ENCODE measurements around the gene GP1BA. TPM values are rescaled to one million over a fixed set of nuclear protein-coding genes. Genes with fewer than 3 reads are reported as not detected.

Gene GP1BA
- total and polyA plus RNA-seq, 2 donors (not counting 1 experiment from before 2014, with no cell fraction given): not detected

DNA sequence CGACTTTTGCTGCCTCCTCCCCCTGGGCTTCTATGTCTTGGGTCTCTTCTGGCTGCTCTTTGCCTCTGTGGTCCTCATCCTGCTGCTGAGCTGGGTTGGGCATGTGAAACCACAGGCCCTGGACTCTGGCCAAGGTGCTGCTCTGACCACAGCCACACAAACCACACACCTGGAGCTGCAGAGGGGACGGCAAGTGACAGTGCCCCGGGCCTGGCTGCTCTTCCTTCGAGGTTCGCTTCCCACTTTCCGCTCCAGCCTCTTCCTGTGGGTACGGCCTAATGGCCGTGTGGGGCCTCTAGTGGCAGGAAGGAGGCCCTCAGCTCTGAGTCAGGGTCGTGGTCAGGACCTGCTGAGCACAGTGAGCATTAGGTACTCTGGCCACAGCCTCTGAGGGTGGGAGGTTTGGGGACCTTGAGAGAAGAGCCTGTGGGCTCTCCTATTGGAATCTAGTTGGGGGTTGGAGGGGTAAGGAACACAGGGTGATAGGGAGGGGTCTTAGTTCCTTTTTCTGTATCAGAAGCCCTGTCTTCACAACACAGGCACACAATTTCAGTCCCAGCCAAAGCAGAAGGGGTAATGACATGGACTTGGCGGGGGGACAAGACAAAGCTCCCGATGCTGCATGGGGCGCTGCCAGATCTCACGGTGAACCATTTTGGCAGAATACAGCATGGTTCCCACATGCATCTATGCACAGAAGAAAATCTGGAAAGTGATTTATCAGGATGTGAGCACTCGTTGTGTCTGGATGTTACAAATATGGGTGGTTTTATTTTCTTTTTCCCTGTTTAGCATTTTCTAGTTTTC is 2.3 kb downstream of the GP1BA start:
- no peak for TF ChIP-seq EZH2 (IDR thresholded peaks at IDR 0.05; ENCODE audit: low read length, missing control alignments)
- TF ChIP-seq, protein P1, sequence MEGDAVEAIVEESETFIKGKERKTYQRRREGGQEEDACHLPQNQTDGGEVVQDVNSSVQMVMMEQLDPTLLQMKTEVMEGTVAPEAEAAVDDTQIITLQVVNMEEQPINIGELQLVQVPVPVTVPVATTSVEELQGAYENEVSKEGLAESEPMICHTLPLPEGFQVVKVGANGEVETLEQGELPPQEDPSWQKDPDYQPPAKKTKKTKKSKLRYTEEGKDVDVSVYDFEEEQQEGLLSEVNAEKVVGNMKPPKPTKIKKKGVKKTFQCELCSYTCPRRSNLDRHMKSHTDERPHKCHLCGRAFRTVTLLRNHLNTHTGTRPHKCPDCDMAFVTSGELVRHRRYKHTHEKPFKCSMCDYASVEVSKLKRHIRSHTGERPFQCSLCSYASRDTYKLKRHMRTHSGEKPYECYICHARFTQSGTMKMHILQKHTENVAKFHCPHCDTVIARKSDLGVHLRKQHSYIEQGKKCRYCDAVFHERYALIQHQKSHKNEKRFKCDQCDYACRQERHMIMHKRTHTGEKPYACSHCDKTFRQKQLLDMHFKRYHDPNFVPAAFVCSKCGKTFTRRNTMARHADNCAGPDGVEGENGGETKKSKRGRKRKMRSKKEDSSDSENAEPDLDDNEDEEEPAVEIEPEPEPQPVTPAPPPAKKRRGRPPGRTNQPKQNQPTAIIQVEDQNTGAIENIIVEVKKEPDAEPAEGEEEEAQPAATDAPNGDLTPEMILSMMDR (conservative IDR thresholded peaks at IDR 0.05 in 1 of 2, IDR thresholded peaks at IDR 0.05 in 1 of 2; ENCODE audit: low read depth in 1 of 2, low read length in 2 of 2): peak; percentile 24 to 48
- H3K27ac ChIP-seq (ENCODE audit: insufficient read depth, low read length): no peak overlapping the region
- H3K27me3 ChIP-seq (ENCODE audit: control insufficient read depth, insufficient read depth, low read length): no peaks in the 10 kb centered on the region
- peaks cover 13% of the 10 kb centered on the region for H3K36me3 ChIP-seq (ENCODE audit: control insufficient read depth, insufficient read depth, low read length)
- peak overlapping the region; percentile 35 for H2AFZ ChIP-seq (ENCODE audit: low read length)
- H4K20me1 ChIP-seq (ENCODE audit: control insufficient read depth, extremely low read depth, insufficient read depth, low read length): no peaks in the 10 kb centered on the region
- H3K4me1 ChIP-seq (ENCODE audit: control insufficient read depth, extremely low read depth, insufficient read depth, low read length): peaks cover 10% of the 10 kb centered on the region
- DNase-seq (ENCODE audit: low read depth in 2 of 2): peak; percentile 39 to 58
- peaks cover 15% of the 10 kb centered on the region for H3K79me2 ChIP-seq (ENCODE audit: control insufficient read depth, insufficient read depth, low read length)
- peak overlapping the region; percentile 35 for H3K4me2 ChIP-seq (ENCODE audit: extremely low read depth, insufficient read depth, low read length)
- peak overlapping the region in 1 of 4 experiments; percentile 6 for H3K4me3 ChIP-seq (replicated peaks in 1 of 4; ENCODE audit: control extremely low read depth in 1 of 4, insufficient read depth in 1 of 4, low read depth in 3 of 4, low read length in 4 of 4)
- H3K9me3 ChIP-seq (ENCODE audit: control insufficient read depth, insufficient read depth, low read depth, low read length): no peaks in the 10 kb centered on the region
- no peak overlapping the region for H3K9ac ChIP-seq (ENCODE audit: insufficient read depth, low read length)

DNA sequence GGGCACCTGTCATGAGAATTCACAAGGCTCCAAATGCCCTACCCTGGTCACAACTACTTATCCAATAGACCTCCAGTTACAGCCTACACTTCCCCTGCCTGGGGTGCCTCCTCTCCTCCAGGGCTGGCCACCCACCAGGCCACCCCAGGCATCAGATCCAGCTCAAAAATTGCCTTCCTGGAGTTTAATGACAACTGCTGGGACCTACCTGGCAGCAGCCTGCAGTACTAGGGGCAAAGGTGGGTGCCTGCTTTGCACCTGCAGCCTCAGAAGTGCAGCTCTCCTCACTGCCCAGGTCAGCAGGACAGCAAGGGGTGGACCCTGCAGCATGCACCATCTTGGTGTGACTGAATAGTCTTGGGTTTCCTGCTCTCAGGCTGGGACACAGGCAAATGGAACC is 3.6 kb downstream of the GP1BA start:
- TF ChIP-seq, protein P1 (conservative IDR thresholded peaks at IDR 0.05 in 1 of 2, IDR thresholded peaks at IDR 0.05 in 1 of 2; ENCODE audit: low read depth in 1 of 2, low read length in 2 of 2): no peak
- TF ChIP-seq EZH2 (IDR thresholded peaks at IDR 0.05; ENCODE audit: low read length, missing control alignments): no peak
- no peak for DNase-seq (ENCODE audit: low read depth in 2 of 2)
- no peak overlapping the region for H3K27ac ChIP-seq (ENCODE audit: insufficient read depth, low read length)
- no peaks in the 10 kb centered on the region for H3K9me3 ChIP-seq (ENCODE audit: control insufficient read depth, insufficient read depth, low read depth, low read length)
- H2AFZ ChIP-seq (ENCODE audit: low read length): no peak overlapping the region
- peaks cover 13% of the 10 kb centered on the region for H3K36me3 ChIP-seq (ENCODE audit: control insufficient read depth, insufficient read depth, low read length)
- H3K4me2 ChIP-seq (ENCODE audit: extremely low read depth, insufficient read depth, low read length): no peak overlapping the region
- peaks cover 18% of the 10 kb centered on the region for H3K79me2 ChIP-seq (ENCODE audit: control insufficient read depth, insufficient read depth, low read length)
- no peak overlapping the region for H3K9ac ChIP-seq (ENCODE audit: insufficient read depth, low read length)
- no peaks in the 10 kb centered on the region for H4K20me1 ChIP-seq (ENCODE audit: control insufficient read depth, extremely low read depth, insufficient read depth, low read length)
- H3K27me3 ChIP-seq (ENCODE audit: control insufficient read depth, insufficient read depth, low read length): no peaks in the 10 kb centered on the region
- no peak overlapping the region for H3K4me3 ChIP-seq (replicated peaks in 1 of 4; ENCODE audit: control extremely low read depth in 1 of 4, insufficient read depth in 1 of 4, low read depth in 3 of 4, low read length in 4 of 4)
- H3K4me1 ChIP-seq (ENCODE audit: control insufficient read depth, extremely low read depth, insufficient read depth, low read length): peaks cover 10% of the 10 kb centered on the region

DNA sequence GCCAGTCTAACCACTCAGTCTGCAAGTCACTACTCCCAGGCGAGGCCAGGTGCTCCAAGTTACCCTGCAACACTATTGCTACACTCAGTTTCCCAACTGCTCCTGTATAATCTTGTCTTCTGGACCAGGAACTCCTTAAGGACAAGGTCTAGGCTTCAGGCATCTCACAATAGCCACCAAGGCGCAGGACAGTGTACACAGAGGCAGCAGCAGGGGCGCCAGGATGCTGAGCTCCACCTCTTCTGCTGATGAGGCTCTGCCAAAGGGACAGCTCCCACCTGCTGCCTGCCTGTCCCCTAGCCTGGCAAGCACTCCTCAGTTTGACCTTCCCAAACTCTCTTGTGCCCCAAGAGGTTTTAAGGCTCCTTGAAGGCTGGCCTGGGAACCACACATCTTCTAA is 4.4 kb downstream of the GP1BA start:
- no peak overlapping the region for H3K4me2 ChIP-seq (ENCODE audit: extremely low read depth, insufficient read depth, low read length)
- no peak overlapping the region for H3K9ac ChIP-seq (ENCODE audit: insufficient read depth, low read length)
- H3K79me2 ChIP-seq (ENCODE audit: control insufficient read depth, insufficient read depth, low read length): peaks cover 26% of the 10 kb centered on the region
- no peaks in the 10 kb centered on the region for H4K20me1 ChIP-seq (ENCODE audit: control insufficient read depth, extremely low read depth, insufficient read depth, low read length)
- H3K4me1 ChIP-seq (ENCODE audit: control insufficient read depth, extremely low read depth, insufficient read depth, low read length): peaks cover 13% of the 10 kb centered on the region
- no peak overlapping the region for H2AFZ ChIP-seq (ENCODE audit: low read length)
- H3K9me3 ChIP-seq (ENCODE audit: control insufficient read depth, insufficient read depth, low read depth, low read length): no peaks in the 10 kb centered on the region
- H3K4me3 ChIP-seq (replicated peaks in 1 of 4; ENCODE audit: control extremely low read depth in 1 of 4, insufficient read depth in 1 of 4, low read depth in 3 of 4, low read length in 4 of 4): no peak overlapping the region
- no peak for DNase-seq (ENCODE audit: low read depth in 2 of 2)
- no peak for TF ChIP-seq EZH2 (IDR thresholded peaks at IDR 0.05; ENCODE audit: low read length, missing control alignments)
- TF ChIP-seq, protein P1 (conservative IDR thresholded peaks at IDR 0.05 in 1 of 2, IDR thresholded peaks at IDR 0.05 in 1 of 2; ENCODE audit: low read depth in 1 of 2, low read length in 2 of 2): no peak
- peaks cover 13% of the 10 kb centered on the region for H3K36me3 ChIP-seq (ENCODE audit: control insufficient read depth, insufficient read depth, low read length)
- H3K27ac ChIP-seq (ENCODE audit: insufficient read depth, low read length): no peak overlapping the region
- H3K27me3 ChIP-seq (ENCODE audit: control insufficient read depth, insufficient read depth, low read length): no peaks in the 10 kb centered on the region
